Colonic mucosa (tissue), 4 donors: ENCODE data around the gene MALT1. TPM values are rescaled to one million over a fixed set of nuclear protein-coding genes. Genes with fewer than 3 reads are reported as not detected.
"Not testable (repeated sequence)": the region's sequence is repeated elsewhere in the genome, so short reads cannot be mapped to it uniquely, and the experiment has no call there.

Experiments used
- DNase-seq: peaks from one replicate; pipeline ENCODE4 v3.0.0-alpha.2; 2020
- H3K27ac ChIP-seq: fragments of 200-600 bp; one replicate; pipeline ENCODE4 v1.8.0; 2021
- H3K27me3 ChIP-seq: fragments of 200-600 bp; one replicate; pipeline ENCODE4 v1.8.0; 2021
- H3K36me3 ChIP-seq: fragments of 200-600 bp; one replicate; pipeline ENCODE4 v1.8.0; 2021
- H3K4me1 ChIP-seq: fragments of 200-600 bp; one replicate; pipeline ENCODE4 v1.8.0; 2021; ENCODE audit warnings: mild to moderate bottlenecking
- H3K4me3 ChIP-seq: fragments of 200-600 bp; one replicate; pipeline ENCODE4 v1.8.0; 2021
- H3K9ac ChIP-seq, 2 donors: one replicate each; pipeline ENCODE4 v1.7.0; 2013; ENCODE audit warnings: control low read depth in 2 of 2, low read depth in 2 of 2, low read length in 2 of 2
- H3K9me3 ChIP-seq: fragments of 200-600 bp; one replicate; pipeline ENCODE4 v1.8.0; 2021
- CTCF ChIP-seq: fragments of 200-600 bp; IDR thresholded peaks from one replicate; pipeline ENCODE4 v1.8.0; 2022; ENCODE audit warnings: antibody characterized with exemption, mild to moderate bottlenecking
- intact Hi-C: fragments of 100-400 bp; cut with DNase I; formaldehyde crosslinking; loops from one replicate; pipeline ENCODE4 v1.14.1; 2022
- total RNA-seq, 2 donors: library from RNA; stranded (reverse); fragmentation: NEBNext Ultra II Directional in 1 of 2; extraction: Animal tissue kit (Norgen Biotek cat#: 25700) in 1 of 2; gene quantifications; one replicate each; pipeline ENCODE4 v1.2.1, GENCODE V29; 2021
- donor health status: healthy.
- donor health status: DM: no; HTN: no; CAD: no.
- donor health status: DM: no; HTN: no; CAD: no.

Gene MALT1
- total RNA-seq, 2 donors from 2014 or later: 22.1 to 30.9 TPM

- Histone ChIP-seq H3K36me3 (no peaks in the 10 kb centered on the region), H3K9me3 (no peaks in the 10 kb centered on the region), H3K9ac (no peak overlapping the region), H3K27me3 (no peaks in the 10 kb centered on the region), H3K4me1 (no peaks in the 10 kb centered on the region), H3K4me3 (no peak overlapping the region), H3K27ac (no peak overlapping the region)
- TF ChIP-seq CTCF: no peak
- DNase-seq: peak; percentile 13
- intact Hi-C loops: no loop called here
These were observed 85.5 kb downstream of the MALT1 start for GRCh38 chr18:58756596-58757240.

GRCh38 chr18:58757351-58757750 lies 86.1 kb downstream of the MALT1 start:
- H3K9ac ChIP-seq, H3K9me3 ChIP-seq, H3K4me3 ChIP-seq, H3K27me3 ChIP-seq, H3K36me3 ChIP-seq, H3K27ac ChIP-seq, intact Hi-C loops, H3K4me1 ChIP-seq: not testable (repeated sequence)
- DNase-seq: peak; percentile 5

- no peaks in the 10 kb centered on the region for H3K4me1 ChIP-seq
- H3K36me3 ChIP-seq: no peaks in the 10 kb centered on the region
- H3K27ac ChIP-seq: no peak overlapping the region
- H3K9ac ChIP-seq: no peak overlapping the region
- H3K4me3 ChIP-seq: no peak overlapping the region
- DNase-seq: no peak
- H3K27me3 ChIP-seq: no peaks in the 10 kb centered on the region
- no peaks in the 10 kb centered on the region for H3K9me3 ChIP-seq
- no peak for TF ChIP-seq CTCF
- intact Hi-C loops: no loop called here
These were observed 86.8 kb downstream of the MALT1 start for GRCh38 chr18:58758046-58758445.

GRCh38 chr18:58758606-58759005 lies 87.3 kb downstream of the MALT1 start:
- H3K9ac ChIP-seq: no peak overlapping the region
- intact Hi-C loops: no loop called here
- H3K9me3 ChIP-seq: no peaks in the 10 kb centered on the region
- no peaks in the 10 kb centered on the region for H3K27me3 ChIP-seq
- TF ChIP-seq CTCF: no peak
- H3K4me1 ChIP-seq: no peaks in the 10 kb centered on the region
- H3K36me3 ChIP-seq: no peaks in the 10 kb centered on the region
- DNase-seq: peak; percentile 15
- H3K27ac ChIP-seq: no peak overlapping the region
- H3K4me3 ChIP-seq: no peak overlapping the region

- intact Hi-C loops: loop anchor here (5.0 to 10.0 kb wide), 2 partner anchors 229 to 357 kb away; no protein-coding TSS in a partner anchor
- no peak overlapping the region for H3K27ac ChIP-seq
- H3K4me3 ChIP-seq: no peak overlapping the region
- no peak overlapping the region for H3K9ac ChIP-seq
- TF ChIP-seq CTCF: no peak
- peak; percentile 9 for DNase-seq
- H3K9me3 ChIP-seq: no peaks in the 10 kb centered on the region
- no peaks in the 10 kb centered on the region for H3K27me3 ChIP-seq
- no peaks in the 10 kb centered on the region for H3K4me1 ChIP-seq
- H3K36me3 ChIP-seq: no peaks in the 10 kb centered on the region
These were observed 90.1 kb downstream of the MALT1 start for GRCh38 chr18:58761241-58761969.
